ENCODE measurements around the gene APMAP.

GRCh38 chr20:25037288-25038102 lies 44.9 kb upstream of the APMAP start:
- TF ChIP-seq POLR2A (IDR thresholded peaks at IDR 0.05) (no peak), CTCF (IDR thresholded peaks at IDR 0.05 in 4 of 5, conservative IDR thresholded peaks at IDR 0.05 in 1 of 5) (no peak)

Measured in gastrocnemius medialis (tissue), 4 donors.